Keratinocyte (primary cell): ENCODE data around the gene C10orf95. TPM values are rescaled to one million over a fixed set of nuclear protein-coding genes. Genes with fewer than 3 reads are reported as not detected.
A peak's percentile ranks its signal among the peaks of the same experiment; 100 is the strongest.

Source experiments
- DNase-seq: peaks from one replicate; pipeline ENCODE4 v3.0.0-alpha.2; 2011; ENCODE audit warnings: low read depth, missing footprints, low spot score
- FAIRE-seq: peaks from 2 replicates; lab custom pipeline; 2011; peaks lifted over from hg19 to GRCh38; lab: Jason Lieb, UNC
- H2AFZ ChIP-seq: 2 replicates; pipeline ENCODE4 v1.6.0; 2012; ENCODE audit warnings: low read length, control low read depth, inconsistent platforms; ENCODE audit not compliant: control insufficient read depth
- H3K27ac ChIP-seq: 2 replicates; pipeline ENCODE4 v1.5.1; 2011; ENCODE audit warnings: low read length; ENCODE audit not compliant: control insufficient read depth, insufficient read depth
- H3K27me3 ChIP-seq: 3 replicates; pipeline ENCODE4 v1.6.0; 2011; ENCODE audit warnings: low read length; ENCODE audit not compliant: control insufficient read depth, insufficient read depth; ENCODE audit errors: extremely low read depth
- H3K36me3 ChIP-seq, 2 experiments: 2 replicates in 1 of 2; 3 replicates in 1 of 2; pipeline ENCODE4 v1.5.1; 2011; ENCODE audit warnings: low read length in 2 of 2, mild to moderate bottlenecking in 1 of 2; ENCODE audit not compliant: control insufficient read depth in 2 of 2, insufficient read depth in 2 of 2; ENCODE audit errors: extremely low read depth in 1 of 2
- H3K4me1 ChIP-seq: 3 replicates; pipeline ENCODE4 v1.5.1; 2011; ENCODE audit warnings: low read length; ENCODE audit not compliant: control insufficient read depth, insufficient read depth; ENCODE audit errors: extremely low read depth
- H3K4me2 ChIP-seq: 3 replicates; pipeline ENCODE4 v1.6.0; 2011; ENCODE audit warnings: low read depth, low read length; ENCODE audit not compliant: control insufficient read depth, insufficient read depth; ENCODE audit errors: extremely low read depth
- H3K4me3 ChIP-seq, 3 experiments: fragments of 200-600 bp in 1 of 3; sonication (generic) in 1 of 3; 2 replicates in 2 of 3; 3 replicates in 1 of 3; pipeline ENCODE4 v1.5.1; 2011 to 2016; ENCODE audit warnings: low read length in 3 of 3, mild to moderate bottlenecking in 3 of 3, control low read depth in 2 of 3, inconsistent platforms in 1 of 3, low read depth in 1 of 3, mixed read lengths in 1 of 3, mixed run types in 1 of 3, moderate library complexity in 1 of 3; ENCODE audit not compliant: control insufficient read depth in 2 of 3, insufficient read depth in 2 of 3; ENCODE audit errors: extremely low read depth in 1 of 3
- H3K79me2 ChIP-seq: 2 replicates; pipeline ENCODE4 v1.6.0; 2012; ENCODE audit warnings: low read length; ENCODE audit not compliant: control insufficient read depth, insufficient read depth
- H3K9ac ChIP-seq: 3 replicates; pipeline ENCODE4 v1.6.0; 2011; ENCODE audit warnings: low read length; ENCODE audit not compliant: control insufficient read depth, insufficient read depth; ENCODE audit errors: extremely low read depth
- H3K9me1 ChIP-seq: 3 replicates; pipeline ENCODE4 v1.6.0; 2011; ENCODE audit warnings: low read length; ENCODE audit not compliant: control insufficient read depth, insufficient read depth; ENCODE audit errors: extremely low read depth
- H3K9me3 ChIP-seq: 2 replicates; pipeline ENCODE4 v1.5.1; 2012; ENCODE audit warnings: low read depth, low read length; ENCODE audit not compliant: control insufficient read depth
- H4K20me1 ChIP-seq: 3 replicates; pipeline ENCODE4 v1.6.0; 2011; ENCODE audit warnings: low read length; ENCODE audit not compliant: control insufficient read depth, insufficient read depth; ENCODE audit errors: extremely low read depth
- CTCF ChIP-seq, 3 experiments: IDR thresholded peaks in 1 of 3; conservative IDR thresholded peaks in 1 of 3; optimal IDR thresholded peaks in 1 of 3; 2 replicates in 2 of 3; 3 replicates in 1 of 3; pipeline versions ENCODE3 to v1.5.1; 2011; ENCODE audit warnings: low read length in 3 of 3, mild to moderate bottlenecking in 3 of 3, moderate library complexity in 2 of 3, control low read depth in 1 of 3, inconsistent platforms in 1 of 3; ENCODE audit not compliant: insufficient read depth in 2 of 3; ENCODE audit errors: extremely low read depth in 1 of 3
- EZH2 ChIP-seq: IDR thresholded peaks from one replicate; pipeline ENCODE4 v1.6.1; 2012; ENCODE audit warnings: inconsistent platforms, mild to moderate bottlenecking, low read length, moderate library complexity
- dilution Hi-C: fragments of 300-500 bp; cut with MboI; formaldehyde crosslinking; loops from one replicate; pipeline ENCODE4 v1.7.0; 2020; ENCODE audit warnings: low sequenced_read_pairs; ENCODE audit not compliant: extremely low pct_ligation_motif_present
- polyA plus RNA-seq, 5 experiments: library from polyadenylated mRNA; depleted of rRNA in 3 of 5; stranded (reverse) in 3 of 5; stranded (forward) in 1 of 5; unstranded in 1 of 5; fragments of >200 nt; gene quantifications; 1 replicate in 1 of 5; 2 replicates in 3 of 5; 3 replicates in 1 of 5; pipeline versions ENCODE4 v1.2.1 to v1.2.3, GENCODE V29; 2011 to 2012; ENCODE audit warnings: missing spikeins in 2 of 5, low read depth in 1 of 5, low replicate concordance in 1 of 5

Gene C10orf95
- polyA plus RNA-seq, 1 donor (not counting 4 experiments of a cell fraction or from before 2014, with no cell fraction given) = 0.63 TPM

GRCh38 chr10:102493771-102494170, 42.4 kb upstream of the C10orf95 start:
- peaks cover 80% of the 10 kb centered on the region for H3K79me2 ChIP-seq
- peak overlapping the region; percentile 22 for H3K9ac ChIP-seq
- H2AFZ ChIP-seq = no peak overlapping the region
- H3K4me2 ChIP-seq = peak overlapping the region; percentile 51
- peak overlapping the region in 1 of 3 experiments; percentile 2 for H3K4me3 ChIP-seq
- dilution Hi-C loops = no loop called here
- H3K27me3 ChIP-seq = no peaks in the 10 kb centered on the region
- peak overlapping the region; percentile 72 for H3K27ac ChIP-seq
- no peak for DNase-seq
- no peaks in the 10 kb centered on the region for H3K9me3 ChIP-seq
- peaks cover 18% of the 10 kb centered on the region for H3K4me1 ChIP-seq
- TF ChIP-seq EZH2 (no peak), CTCF (optimal IDR thresholded peaks at IDR 0.05 in 1 of 3, IDR thresholded peaks at IDR 0.05 in 1 of 3, conservative IDR thresholded peaks at IDR 0.05 in 1 of 3; ENCODE audit: extremely low read depth in 1 of 3, insufficient read depth in 2 of 3, low read length in 3 of 3) (no peak)
- H3K9me1 ChIP-seq = peaks cover 7% of the 10 kb centered on the region
- peaks cover 8 to 11% of the 10 kb centered on the region in 2 experiments for H3K36me3 ChIP-seq
- FAIRE-seq = peak; percentile 51
- H4K20me1 ChIP-seq = peaks cover 27% of the 10 kb centered on the region

- TF ChIP-seq CTCF (optimal IDR thresholded peaks at IDR 0.05 in 1 of 3, IDR thresholded peaks at IDR 0.05 in 1 of 3, conservative IDR thresholded peaks at IDR 0.05 in 1 of 3; ENCODE audit: extremely low read depth in 1 of 3, insufficient read depth in 2 of 3, low read length in 3 of 3) = no peak
- TF ChIP-seq EZH2 = no peak
- peaks cover 31% of the 10 kb centered on the region for H4K20me1 ChIP-seq
- DNase-seq = no peak
- no peak overlapping the region for H2AFZ ChIP-seq
- H3K9me3 ChIP-seq = no peaks in the 10 kb centered on the region
- peak overlapping the region; percentile 72 for H3K27ac ChIP-seq
- H3K4me3 ChIP-seq = peak overlapping the region in 1 of 3 experiments; percentile 16
- H3K9ac ChIP-seq = no peak overlapping the region
- peaks cover 80% of the 10 kb centered on the region for H3K79me2 ChIP-seq
- peaks cover 18% of the 10 kb centered on the region for H3K4me1 ChIP-seq
- dilution Hi-C loops = no loop called here
- peaks cover 7% of the 10 kb centered on the region for H3K9me1 ChIP-seq
- no peaks in the 10 kb centered on the region for H3K27me3 ChIP-seq
- H3K4me2 ChIP-seq = peak overlapping the region; percentile 51
- FAIRE-seq = peak; percentile 75
- peaks cover 11 to 19% of the 10 kb centered on the region in 2 experiments for H3K36me3 ChIP-seq
Measured at GRCh38 chr10:102492983-102493382, 41.6 kb upstream of the C10orf95 start.
